ENCODE data around the gene SLC31A1. TPM values are rescaled to one million over a fixed set of nuclear protein-coding genes. Genes with fewer than 3 reads are reported as not detected.

The SLC31A1 gene
- polyA plus RNA-seq, 1 donor (not counting 4 experiments of a cell fraction or from before 2014, with no cell fraction given) = 20.3 TPM

- no peak overlapping the region for H3K4me2 ChIP-seq (ENCODE audit: control insufficient read depth, extremely low read depth, insufficient read depth, low read depth, low read length)
- TF ChIP-seq EZH2 (IDR thresholded peaks at IDR 0.05; ENCODE audit: low read length) (no peak), CTCF (optimal IDR thresholded peaks at IDR 0.05 in 1 of 3, IDR thresholded peaks at IDR 0.05 in 1 of 3, conservative IDR thresholded peaks at IDR 0.05 in 1 of 3; ENCODE audit: extremely low read depth in 1 of 3, insufficient read depth in 2 of 3, low read length in 3 of 3) (no peak)
- no peaks in the 10 kb centered on the region for H3K9me3 ChIP-seq (ENCODE audit: control insufficient read depth, low read depth, low read length)
- H3K27ac ChIP-seq (ENCODE audit: control insufficient read depth, insufficient read depth, low read length) = no peak overlapping the region
- DNase-seq (ENCODE audit: low read depth, low spot score) (no peak), FAIRE-seq (no peak)
- no peak overlapping the region for H3K9ac ChIP-seq (ENCODE audit: control insufficient read depth, extremely low read depth, insufficient read depth, low read length)
- dilution Hi-C loops (cut with MboI; ENCODE audit: extremely low pct_ligation_motif_present, low sequenced_read_pairs) = no loop called here
- no peaks in the 10 kb centered on the region for H3K9me1 ChIP-seq (ENCODE audit: control insufficient read depth, extremely low read depth, insufficient read depth, low read length)
- no peaks in the 10 kb centered on the region for H3K27me3 ChIP-seq (ENCODE audit: control insufficient read depth, extremely low read depth, insufficient read depth, low read length)
- H3K79me2 ChIP-seq (ENCODE audit: control insufficient read depth, insufficient read depth, low read length) = no peaks in the 10 kb centered on the region
- no peaks in the 10 kb centered on the region for H3K4me1 ChIP-seq (ENCODE audit: control insufficient read depth, extremely low read depth, insufficient read depth, low read length)
- H3K36me3 ChIP-seq (ENCODE audit: control insufficient read depth in 2 of 2, extremely low read depth in 1 of 2, insufficient read depth in 2 of 2, low read length in 2 of 2) = peaks cover 7 to 11% of the 10 kb centered on the region in 2 experiments
- H3K4me3 ChIP-seq (ENCODE audit: control insufficient read depth in 2 of 3, extremely low read depth in 1 of 3, insufficient read depth in 2 of 3, low read depth in 1 of 3, low read length in 3 of 3) = no peak overlapping the region
- no peaks in the 10 kb centered on the region for H4K20me1 ChIP-seq (ENCODE audit: control insufficient read depth, extremely low read depth, insufficient read depth, low read length)
- no peak overlapping the region for H2AFZ ChIP-seq (ENCODE audit: control insufficient read depth, low read length)
These were observed 36.5 kb downstream of the SLC31A1 start for GRCh38 chr9:113257863-113258262.

- Histone ChIP-seq H4K20me1 (ENCODE audit: control insufficient read depth, extremely low read depth, insufficient read depth, low read length) (no peaks in the 10 kb centered on the region), H3K9me1 (ENCODE audit: control insufficient read depth, extremely low read depth, insufficient read depth, low read length) (no peaks in the 10 kb centered on the region), H3K27ac (ENCODE audit: control insufficient read depth, insufficient read depth, low read length) (no peak overlapping the region), H3K36me3 (ENCODE audit: control insufficient read depth in 2 of 2, extremely low read depth in 1 of 2, insufficient read depth in 2 of 2, low read length in 2 of 2) (peaks cover 7 to 11% of the 10 kb centered on the region in 2 experiments), H3K27me3 (ENCODE audit: control insufficient read depth, extremely low read depth, insufficient read depth, low read length) (no peaks in the 10 kb centered on the region), H2AFZ (ENCODE audit: control insufficient read depth, low read length) (no peak overlapping the region), H3K9me3 (ENCODE audit: control insufficient read depth, low read depth, low read length) (no peaks in the 10 kb centered on the region), H3K79me2 (ENCODE audit: control insufficient read depth, insufficient read depth, low read length) (no peaks in the 10 kb centered on the region), H3K9ac (ENCODE audit: control insufficient read depth, extremely low read depth, insufficient read depth, low read length) (no peak overlapping the region), H3K4me1 (ENCODE audit: control insufficient read depth, extremely low read depth, insufficient read depth, low read length) (no peaks in the 10 kb centered on the region), H3K4me2 (ENCODE audit: control insufficient read depth, extremely low read depth, insufficient read depth, low read depth, low read length) (no peak overlapping the region), H3K4me3 (ENCODE audit: control insufficient read depth in 2 of 3, extremely low read depth in 1 of 3, insufficient read depth in 2 of 3, low read depth in 1 of 3, low read length in 3 of 3) (no peak overlapping the region)
- TF ChIP-seq CTCF (optimal IDR thresholded peaks at IDR 0.05 in 1 of 3, IDR thresholded peaks at IDR 0.05 in 1 of 3, conservative IDR thresholded peaks at IDR 0.05 in 1 of 3; ENCODE audit: extremely low read depth in 1 of 3, insufficient read depth in 2 of 3, low read length in 3 of 3) = no peak
- no peak for TF ChIP-seq EZH2 (IDR thresholded peaks at IDR 0.05; ENCODE audit: low read length)
- FAIRE-seq (no peak), DNase-seq (ENCODE audit: low read depth, low spot score) (no peak)
- dilution Hi-C loops (cut with MboI; ENCODE audit: extremely low pct_ligation_motif_present, low sequenced_read_pairs) = no loop called here
These were observed 36.9 kb downstream of the SLC31A1 start for GRCh38 chr9:113258282-113258681.

Data from keratinocyte (primary cell).